Esophagus muscularis mucosa (tissue), 3 donors: Measurements from ENCODE around the gene GRIK5.

ENCODE experiments used
- POLR2A ChIP-seq: fragments of 450-650 bp; IDR thresholded peaks from one replicate; pipeline ENCODE4 v1.6.1; 2017; ENCODE audit warnings: antibody characterized with exemption, moderate library complexity, mild to moderate bottlenecking, low read depth
- POLR2AphosphoS5 ChIP-seq, 2 donors: sonication (generic); formaldehyde crosslinking; IDR thresholded peaks; one replicate each; pipeline ENCODE4 v1.6.1; 2017; ENCODE audit warnings: antibody characterized with exemption in 2 of 2
- TF ChIP-seq, protein P1 (sequence below), 3 experiments: fragments of 200-600 bp in 2 of 3; fragments of 450-650 bp in 1 of 3; sonication (generic) in 2 of 3; IDR thresholded peaks; one replicate each; pipeline ENCODE4 v1.5.1; 2017 to 2019; ENCODE audit warnings: antibody characterized with exemption in 3 of 3, mild to moderate bottlenecking in 2 of 3, moderate library complexity in 1 of 3

DNA sequence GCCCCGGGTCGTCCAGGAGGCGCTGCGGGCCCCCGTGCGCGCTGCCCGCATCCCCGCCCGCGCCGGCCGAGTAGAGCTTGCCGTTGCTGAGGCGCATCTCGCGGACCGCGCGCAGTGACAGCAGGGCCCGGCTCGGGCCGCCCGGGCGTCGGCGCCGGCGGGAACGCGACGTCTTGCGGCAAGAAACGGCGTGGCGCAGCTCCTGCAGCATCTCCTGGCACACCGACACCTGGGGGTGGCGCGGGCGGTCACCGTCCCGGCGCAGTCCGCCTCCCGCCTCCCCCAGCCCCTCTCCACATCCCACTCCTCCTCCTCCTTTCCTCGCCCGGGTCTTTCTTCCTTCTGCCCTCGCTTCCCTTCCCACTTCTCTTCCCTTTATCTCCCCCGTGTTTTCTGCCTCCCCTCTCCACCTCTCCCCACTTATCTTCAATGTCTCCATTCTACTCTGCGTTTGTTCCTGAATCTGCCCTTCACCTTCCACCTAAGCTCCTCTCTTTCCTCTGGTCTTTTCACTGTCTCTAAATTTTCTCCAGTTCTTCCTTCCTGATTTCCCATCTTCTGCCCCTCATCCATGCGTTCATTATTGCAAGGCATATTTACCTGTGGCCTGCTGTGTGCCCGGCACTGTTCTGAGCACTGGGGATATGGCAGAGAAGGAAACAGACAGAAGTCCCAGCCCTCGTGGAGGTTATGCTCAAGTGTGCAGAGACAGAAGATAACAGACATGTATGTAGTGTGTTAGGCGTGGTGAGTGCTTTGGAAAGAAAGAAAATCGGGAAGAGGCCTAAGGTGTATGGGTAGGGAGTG lies 70.7 kb downstream of the GRIK5 start:
- TF ChIP-seq, protein P1, sequence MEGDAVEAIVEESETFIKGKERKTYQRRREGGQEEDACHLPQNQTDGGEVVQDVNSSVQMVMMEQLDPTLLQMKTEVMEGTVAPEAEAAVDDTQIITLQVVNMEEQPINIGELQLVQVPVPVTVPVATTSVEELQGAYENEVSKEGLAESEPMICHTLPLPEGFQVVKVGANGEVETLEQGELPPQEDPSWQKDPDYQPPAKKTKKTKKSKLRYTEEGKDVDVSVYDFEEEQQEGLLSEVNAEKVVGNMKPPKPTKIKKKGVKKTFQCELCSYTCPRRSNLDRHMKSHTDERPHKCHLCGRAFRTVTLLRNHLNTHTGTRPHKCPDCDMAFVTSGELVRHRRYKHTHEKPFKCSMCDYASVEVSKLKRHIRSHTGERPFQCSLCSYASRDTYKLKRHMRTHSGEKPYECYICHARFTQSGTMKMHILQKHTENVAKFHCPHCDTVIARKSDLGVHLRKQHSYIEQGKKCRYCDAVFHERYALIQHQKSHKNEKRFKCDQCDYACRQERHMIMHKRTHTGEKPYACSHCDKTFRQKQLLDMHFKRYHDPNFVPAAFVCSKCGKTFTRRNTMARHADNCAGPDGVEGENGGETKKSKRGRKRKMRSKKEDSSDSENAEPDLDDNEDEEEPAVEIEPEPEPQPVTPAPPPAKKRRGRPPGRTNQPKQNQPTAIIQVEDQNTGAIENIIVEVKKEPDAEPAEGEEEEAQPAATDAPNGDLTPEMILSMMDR (IDR thresholded peaks at IDR 0.05) = no peak
- TF ChIP-seq POLR2A = no peak
- no peak for TF ChIP-seq POLR2AphosphoS5 (IDR thresholded peaks at IDR 0.05)
